HG02798 (cell line): ENCODE results near the gene ZNF511.
"Not testable (repeated sequence)": the region's sequence is repeated elsewhere in the genome, so short reads cannot be mapped to it uniquely, and the experiment has no call there.

Experiments used
- ATAC-seq: cut with Tn5 transposase; IDR thresholded peaks from one replicate; pipeline ENCODE4 v1.9.1; 2021; ENCODE audit warnings: mild to moderate bottlenecking; ENCODE audit not compliant: unreplicated experiment, poor library complexity

Gene ZNF511

DNA sequence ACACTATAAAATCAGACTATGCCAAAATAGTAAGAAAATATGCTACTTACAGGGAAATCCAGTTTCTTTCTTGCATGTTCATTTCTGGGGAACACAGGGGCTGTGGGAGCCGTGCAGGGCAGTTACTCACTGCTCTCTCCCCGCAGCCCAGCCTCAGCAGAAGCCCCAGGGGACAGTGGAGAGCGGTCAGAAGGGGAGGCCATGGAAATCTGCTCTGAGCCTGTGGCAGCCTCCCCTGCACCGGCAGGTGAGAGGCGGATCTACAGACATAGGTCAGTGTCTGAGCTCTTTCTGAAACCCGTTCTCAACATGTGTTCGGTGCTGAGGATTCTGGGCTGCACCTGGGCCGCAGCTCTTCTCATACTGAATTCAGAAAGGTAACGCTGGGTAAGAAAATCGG lies 2.9 kb downstream of the ZNF511 start:
- no peak for ATAC-seq

DNA sequence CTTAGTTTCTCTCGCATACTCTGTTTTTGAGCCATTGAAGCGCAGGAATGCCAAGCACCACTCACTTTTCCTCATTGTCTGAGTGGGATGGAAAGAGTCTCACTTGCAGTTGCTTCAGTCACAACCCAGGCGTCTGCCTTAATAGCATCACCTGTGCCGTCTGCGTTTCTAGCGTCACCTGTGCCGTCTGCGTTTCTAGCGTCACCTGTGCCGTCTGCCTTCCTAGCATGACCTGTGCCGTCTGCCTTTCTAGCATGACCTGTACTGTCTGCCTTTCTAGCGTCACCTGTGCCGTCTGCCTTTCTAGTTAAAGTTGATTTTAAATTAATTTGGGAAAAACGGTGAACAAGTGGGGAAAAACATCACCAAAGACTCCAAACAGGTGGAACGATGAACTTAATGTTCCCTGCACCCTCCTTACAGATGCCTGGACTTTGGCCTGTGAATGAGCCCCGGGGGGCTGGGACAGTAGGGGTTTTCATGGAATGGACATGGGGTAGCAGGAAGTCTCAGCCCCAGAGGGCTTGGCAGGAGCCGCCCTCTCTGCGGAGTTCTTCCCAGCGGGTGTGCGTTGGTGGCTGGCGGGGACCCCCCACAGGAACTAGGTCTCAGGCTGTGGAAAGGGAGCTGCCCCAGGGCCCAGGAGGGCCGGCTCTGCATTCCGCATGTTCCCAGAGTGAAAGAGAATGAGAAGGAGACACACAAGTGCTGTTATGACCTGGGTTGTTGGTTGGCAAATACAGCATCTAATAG lies 3.5 kb downstream of the ZNF511 start:
- no peak for ATAC-seq

DNA sequence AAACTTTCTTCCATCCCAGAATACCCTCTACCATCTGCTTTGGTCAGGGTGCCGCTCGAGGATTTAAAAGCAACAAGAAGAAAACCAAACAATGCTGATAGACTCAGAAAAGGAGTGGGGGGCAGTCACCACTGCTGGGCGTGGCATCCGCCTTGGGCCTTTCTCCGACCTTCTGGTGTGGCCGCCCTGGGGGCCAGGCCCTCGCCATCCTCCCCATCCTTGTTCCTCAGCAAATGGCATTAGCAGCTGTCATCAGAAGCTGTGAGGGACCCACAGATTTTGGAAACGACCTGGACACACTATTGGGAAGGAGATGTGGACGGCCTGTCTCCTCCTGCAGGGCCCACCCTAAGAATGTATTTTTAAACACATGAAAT lies 4.0 kb downstream of the ZNF511 start:
- no peak for ATAC-seq

DNA sequence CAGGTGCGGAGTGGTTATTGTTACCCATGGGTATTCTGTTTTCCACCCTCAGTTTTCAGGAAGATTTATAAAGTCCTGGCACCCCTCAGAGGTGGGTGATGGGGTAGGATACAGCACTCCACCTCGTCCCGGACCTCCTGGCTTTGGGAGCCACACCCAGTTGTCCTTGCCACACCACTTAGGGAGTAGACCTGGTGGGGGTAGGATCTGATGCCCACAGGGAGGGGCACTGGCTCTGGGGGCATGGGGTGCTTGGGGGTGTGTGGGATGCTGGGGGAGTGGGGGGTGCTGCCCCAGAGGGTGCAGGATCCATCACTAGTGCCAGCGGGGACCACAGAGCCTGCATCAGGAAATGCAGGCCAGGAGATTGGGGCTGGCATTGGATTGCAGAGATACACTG lies 4.5 kb downstream of the ZNF511 start:
- no peak for ATAC-seq

DNA sequence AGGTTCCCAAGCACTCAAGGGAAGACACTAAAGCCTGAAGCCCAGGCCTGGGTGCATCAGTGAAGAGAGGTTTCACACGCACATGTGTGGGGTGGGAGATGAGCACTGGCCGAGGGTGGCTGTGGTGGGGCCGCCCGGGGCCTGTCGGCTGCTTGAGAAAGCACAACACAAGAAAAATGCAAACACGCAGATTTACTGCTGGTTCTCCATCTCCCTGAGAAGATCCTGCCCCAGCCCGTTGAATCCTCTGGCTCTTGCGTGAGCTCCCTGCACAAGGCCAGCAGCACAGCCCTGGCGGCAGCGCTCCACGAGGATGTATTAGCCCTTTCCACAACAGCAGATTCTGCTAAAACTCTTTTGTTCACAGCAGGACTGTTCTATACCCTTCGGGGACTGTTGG lies 6.2 kb downstream of the ZNF511 start:
- no peak for ATAC-seq

DNA sequence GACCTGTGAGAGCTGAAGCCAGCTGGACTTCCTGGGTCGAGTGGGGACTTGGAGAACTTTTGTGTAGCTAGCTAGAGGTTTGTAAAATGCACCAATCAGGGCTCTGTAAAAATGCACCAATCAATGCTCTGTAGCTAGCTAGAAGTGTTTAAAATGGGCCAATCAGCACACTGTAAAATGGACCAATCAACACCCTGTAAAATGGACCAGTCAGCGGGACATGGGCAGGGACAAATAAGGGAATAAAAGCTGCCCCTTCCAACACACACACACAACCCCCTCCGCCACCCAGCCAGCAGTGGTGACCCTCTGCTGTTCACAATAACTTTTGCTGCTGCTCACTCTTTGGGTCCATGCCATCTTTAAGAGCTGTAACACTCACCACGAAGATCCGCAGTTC lies 7.1 kb downstream of the ZNF511 start:
- no peak for ATAC-seq

DNA sequence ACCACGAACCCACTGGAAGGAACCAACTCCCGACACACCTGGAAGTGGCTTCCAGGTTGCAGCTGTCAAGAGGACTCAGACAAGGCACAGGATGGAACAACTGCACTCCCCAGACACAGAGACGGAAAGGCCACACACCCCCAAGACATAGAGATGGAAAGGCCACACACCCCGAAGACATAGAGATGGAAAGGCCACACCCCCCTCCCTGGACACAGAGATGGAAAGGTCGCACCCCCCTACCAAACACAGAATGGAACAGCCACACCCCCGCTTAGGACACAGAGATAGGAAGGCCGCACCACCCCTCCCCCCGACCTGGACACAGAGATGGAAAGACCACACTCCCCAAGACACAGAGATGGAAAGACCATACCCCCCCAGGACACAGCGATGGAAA lies 7.6 kb downstream of the ZNF511 start:
- ATAC-seq, result no peak

DNA sequence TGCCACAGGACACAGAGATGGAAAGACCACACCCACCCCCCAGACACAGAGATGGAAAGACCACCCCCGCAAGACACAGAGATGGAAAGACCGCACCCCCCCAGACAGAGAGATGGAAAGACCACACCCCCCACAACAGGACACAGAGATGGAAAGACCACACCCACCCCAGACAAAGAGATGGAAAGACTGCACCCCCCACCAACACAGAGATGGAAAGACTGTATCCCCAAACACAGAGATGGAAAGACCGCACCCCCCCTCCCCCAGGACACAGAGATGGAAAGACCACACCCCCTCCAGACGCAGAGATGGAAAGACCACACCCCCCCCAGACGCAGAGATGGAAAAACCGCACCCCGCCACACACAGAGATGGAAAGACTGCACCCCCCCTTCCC lies 8.0 kb downstream of the ZNF511 start:
- no peak for ATAC-seq

DNA sequence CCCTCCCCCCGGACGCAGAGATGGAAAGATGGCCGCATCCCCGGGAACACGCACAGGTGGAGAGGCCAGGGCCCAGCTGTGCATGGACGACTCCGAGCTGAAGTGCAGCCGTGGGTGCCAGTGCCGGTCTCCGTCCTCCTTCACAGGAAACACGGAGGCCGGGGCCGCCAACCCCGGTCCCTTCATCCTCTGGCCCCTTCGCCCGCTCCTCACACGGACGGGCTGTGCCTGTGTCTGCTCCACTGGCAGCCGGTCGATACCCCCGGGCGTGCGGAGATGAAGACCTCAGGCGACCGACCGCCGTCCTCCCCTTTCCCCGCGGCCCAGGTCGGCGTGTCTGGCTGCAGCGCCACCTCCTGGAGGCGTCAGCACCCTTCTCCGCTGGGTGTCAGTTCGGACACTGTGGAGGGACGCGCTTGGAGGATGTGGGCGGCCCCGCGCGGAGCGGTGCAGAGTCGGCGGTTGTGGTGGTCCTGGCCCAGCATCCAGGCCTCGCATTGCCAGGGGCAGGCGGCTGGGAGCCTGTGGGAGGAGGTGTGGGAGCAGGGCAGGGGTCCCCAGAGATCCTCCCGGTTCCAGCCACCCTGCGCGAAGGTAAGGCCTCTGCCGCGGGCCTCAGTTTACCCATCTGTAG lies 9.9 kb downstream of the ZNF511 start:
- ATAC-seq, result peak; percentile 89

DNA sequence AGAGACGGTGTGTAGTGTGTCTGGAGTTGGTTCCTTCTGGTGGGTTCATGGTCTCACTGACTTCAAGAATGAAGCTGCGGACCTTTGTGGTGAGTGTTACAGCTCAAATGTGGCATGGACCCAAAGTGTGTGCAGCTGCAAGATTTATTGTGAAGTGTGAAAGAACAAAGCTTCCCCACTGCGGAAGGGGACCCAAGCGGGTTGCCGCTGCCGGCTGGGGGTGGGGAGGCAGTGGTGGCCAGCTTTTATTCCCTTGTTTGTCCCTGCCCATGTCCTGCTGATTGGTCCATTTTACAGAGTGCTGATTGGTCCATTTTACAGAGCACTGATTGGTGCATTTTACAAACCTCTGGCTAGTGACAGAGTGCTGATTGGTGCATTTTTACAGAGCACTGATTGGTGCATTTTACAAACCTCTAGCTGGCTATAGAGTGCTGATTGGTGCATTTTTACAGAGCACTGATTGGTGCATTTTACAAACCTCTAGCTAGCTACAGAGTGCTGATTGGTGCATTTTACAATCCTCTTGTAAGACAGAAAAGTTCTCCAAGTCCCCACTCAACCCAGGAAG lies 12.2 kb downstream of the ZNF511 start:
- ATAC-seq, result not testable (repeated sequence)

DNA sequence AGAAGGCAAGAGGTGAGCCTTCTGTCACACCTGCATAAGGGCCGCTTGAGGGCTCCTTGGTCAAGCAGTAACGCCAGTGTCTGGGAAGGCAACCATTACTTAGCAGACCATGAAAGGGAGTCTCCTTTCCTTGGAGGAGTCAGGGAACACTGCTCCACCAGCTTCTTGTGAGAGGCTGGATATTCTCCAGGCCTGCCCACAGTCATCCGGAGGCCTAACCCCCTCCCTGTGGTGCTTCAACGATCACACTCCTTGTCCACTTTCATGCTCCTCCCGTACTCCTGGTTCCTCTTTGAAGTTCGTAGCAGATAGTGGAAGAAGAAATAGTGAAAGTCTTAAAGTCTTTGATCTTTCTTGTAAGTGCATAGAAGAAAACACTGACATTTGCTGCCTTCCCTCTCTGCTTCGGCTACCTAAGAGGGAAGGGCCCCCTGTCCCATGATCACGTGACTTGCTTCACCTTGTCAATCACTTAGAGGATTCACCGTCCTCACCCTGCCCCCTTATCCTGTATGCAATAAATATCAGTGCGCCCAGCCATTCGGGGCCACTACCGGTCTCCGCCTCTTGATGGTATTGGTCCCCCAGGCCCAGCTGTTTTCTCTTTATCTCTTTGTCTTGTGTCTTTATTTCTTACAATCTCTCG lies 13.5 kb downstream of the ZNF511 start:
- ATAC-seq, result not testable (repeated sequence)

DNA sequence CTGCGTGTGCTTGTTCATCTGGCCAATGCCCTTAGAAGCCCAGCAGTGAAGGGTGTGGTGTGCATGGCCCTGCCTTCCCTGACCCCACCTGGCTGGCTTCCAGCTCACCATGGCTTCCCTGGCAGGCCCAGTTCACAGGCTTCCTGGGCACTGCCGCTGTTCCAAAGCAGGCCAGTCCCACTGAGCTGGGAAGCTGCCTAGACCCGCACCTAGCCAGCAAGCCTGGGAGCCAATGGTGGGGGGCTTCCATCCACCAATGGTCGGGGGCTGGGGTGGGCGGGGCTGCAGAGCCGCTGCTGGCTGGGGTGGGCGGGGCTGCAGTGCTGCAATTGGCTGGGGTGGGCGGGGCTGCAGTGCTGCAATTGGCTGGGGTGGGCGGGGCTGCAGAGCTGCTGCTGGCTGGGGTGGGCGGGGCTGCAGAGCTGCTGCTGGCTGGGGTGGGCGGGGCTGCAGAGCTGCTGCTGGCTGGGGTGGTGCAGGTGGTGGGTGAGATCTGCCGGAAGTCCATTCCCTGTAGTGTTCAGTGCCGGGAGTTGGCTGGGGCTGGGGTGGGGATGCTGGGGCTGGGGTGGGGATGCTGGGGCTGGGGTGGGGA lies 15.6 kb downstream of the ZNF511 start:
- no peak for ATAC-seq

DNA sequence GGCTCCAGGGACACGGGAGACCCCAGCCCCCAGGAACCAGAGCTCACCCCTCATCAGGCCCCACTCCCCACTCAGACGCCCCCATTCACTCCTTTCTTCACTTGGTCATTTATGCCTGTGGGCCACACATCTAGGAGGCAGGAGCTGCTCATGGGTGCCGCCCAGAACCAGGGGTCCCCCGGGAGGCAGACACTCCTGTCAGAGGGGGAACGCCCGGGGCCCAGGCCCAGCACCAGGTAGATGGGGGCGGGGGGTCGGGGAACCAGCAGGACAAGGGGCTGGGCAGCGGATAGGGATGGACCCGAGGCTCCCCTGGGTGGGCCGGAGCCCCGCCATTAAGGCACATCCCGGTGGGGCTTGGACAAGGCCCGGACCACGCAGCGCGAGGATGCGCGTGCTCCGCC lies 16.1 kb downstream of the ZNF511 start:
- ATAC-seq, result no peak

DNA sequence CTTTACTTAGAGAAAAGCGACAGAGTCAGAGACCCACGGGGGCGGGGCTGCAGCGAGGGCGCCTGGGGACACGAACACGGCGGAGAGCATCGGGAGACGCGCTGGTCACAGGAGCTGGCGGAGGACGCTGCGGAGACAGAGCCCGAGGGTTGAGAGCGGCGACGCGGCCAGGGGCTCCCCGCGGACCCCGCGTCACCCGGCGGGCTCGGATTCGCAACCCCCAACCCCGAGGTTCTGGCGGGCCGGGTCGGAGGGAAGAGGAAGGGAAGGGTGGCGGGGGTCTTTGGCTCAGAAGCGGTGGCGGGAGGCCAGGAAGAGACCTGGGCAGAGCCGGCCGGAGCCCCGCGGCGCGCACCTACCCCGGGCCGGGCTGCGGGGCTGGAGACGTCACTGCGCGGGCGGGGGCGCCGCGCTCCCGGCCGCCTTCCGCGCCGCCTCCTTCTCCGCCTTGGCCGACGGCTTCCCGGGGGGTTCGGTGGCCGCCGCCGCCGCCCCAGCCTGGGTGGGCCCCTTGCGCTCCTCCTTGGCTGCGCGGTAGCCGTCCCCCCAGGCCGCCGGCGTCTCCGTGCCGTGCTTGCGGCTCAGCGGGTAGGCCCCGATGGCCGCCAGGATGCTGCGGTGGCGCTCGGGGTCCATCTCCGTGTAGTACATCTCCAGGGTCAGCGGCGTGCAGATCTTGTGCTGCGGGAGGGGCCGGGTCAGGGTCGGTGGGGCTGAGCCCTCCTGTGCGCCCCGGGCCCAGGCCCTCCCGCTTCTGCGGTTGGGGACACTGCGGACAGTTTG lies 16.9 kb downstream of the ZNF511 start:
- no peak for ATAC-seq

DNA sequence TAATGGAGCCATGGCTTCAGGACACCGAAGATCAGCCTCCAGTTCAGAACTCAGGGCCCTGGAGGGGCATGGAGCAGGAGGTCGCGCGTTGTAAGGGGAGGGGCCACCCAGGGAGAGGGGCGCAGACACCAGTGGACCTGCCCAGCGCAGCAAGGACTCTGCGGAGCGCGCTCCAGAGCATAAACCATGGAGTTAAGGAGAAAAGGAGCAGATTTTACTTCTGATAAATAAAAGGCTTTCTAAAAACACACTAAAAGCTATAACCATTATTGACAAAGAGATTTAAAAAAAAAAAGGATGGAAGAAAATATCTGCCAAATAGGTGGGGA lies 17.5 kb downstream of the ZNF511 start:
- no peak for ATAC-seq

DNA sequence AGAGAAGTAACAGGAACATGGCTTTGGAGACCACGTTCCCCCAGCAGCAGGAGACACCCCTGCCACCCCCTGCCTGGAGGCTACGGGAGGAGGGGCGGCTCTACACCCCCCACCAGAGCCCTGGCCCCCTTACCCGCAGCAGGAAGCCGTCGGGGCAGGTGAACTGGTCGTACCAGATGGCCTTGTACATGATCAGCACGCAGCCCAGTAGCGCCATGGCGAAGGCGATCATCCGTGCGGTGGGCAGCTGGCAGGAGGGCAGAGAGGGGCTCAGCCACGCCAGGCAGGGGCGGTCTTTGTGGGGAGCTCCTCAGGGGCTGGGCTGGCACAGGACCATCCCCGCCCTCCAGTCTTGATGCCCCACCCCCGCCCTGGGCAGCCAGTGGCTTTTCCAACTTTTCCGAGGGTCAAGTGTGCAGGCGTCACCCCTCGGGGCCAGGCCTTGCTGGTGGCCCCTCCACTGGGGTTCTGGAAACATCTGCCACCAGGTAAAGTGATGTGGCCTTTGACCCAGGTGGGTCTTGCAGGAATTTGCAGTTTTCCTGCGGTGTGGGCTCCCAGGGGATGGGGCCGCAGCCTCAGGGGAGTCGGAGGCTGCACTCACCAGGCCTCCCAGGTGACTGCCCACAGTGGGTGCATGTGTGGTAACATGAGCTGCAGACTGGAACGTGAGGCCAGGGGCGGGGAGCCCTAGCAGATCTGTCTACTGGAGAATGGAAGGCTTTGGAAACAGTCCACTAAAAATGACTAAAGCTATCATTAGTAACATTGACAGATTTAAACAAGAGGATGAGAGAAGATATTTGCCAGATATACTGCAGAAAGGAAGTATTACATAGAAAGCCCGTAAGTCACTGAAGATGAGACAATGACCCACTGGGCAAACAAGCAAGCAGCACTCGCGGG lies 18.3 kb downstream of the ZNF511 start:
- no peak for ATAC-seq

DNA sequence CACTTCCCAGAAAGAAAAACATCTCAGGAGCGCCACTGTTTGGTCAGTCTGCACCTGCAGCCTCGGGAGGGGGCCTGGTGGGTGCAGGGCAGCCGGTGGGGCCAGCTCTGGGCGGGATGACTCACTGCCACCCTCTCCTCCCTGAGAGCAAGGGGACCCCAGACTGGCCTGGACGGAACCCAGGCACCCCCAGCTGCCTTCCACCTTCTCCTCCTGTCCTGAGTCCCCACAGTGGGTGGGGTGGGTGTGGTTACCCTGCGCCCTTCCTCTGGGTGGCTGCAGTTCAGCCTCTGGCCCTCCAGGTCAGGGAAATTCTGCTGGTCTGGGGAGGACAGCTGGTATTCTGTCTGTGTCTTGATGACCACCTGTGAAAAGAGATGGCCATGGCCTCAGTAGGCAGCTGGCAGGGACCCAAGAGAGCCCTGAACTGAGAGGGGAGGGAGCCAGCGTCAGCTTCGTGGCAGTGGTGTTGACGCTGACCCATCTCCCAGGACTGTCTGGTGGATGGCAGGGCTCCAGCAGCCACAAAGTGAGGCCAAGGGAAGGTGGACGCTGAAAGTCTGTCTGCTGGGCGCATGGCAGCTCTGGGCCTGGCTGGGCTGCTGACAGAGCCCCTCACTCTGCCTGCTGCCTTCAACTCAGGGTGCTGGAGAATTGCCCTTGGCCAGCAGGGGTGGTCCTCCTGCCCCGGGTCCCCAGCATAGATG lies 19.1 kb downstream of the ZNF511 start:
- no peak for ATAC-seq

DNA sequence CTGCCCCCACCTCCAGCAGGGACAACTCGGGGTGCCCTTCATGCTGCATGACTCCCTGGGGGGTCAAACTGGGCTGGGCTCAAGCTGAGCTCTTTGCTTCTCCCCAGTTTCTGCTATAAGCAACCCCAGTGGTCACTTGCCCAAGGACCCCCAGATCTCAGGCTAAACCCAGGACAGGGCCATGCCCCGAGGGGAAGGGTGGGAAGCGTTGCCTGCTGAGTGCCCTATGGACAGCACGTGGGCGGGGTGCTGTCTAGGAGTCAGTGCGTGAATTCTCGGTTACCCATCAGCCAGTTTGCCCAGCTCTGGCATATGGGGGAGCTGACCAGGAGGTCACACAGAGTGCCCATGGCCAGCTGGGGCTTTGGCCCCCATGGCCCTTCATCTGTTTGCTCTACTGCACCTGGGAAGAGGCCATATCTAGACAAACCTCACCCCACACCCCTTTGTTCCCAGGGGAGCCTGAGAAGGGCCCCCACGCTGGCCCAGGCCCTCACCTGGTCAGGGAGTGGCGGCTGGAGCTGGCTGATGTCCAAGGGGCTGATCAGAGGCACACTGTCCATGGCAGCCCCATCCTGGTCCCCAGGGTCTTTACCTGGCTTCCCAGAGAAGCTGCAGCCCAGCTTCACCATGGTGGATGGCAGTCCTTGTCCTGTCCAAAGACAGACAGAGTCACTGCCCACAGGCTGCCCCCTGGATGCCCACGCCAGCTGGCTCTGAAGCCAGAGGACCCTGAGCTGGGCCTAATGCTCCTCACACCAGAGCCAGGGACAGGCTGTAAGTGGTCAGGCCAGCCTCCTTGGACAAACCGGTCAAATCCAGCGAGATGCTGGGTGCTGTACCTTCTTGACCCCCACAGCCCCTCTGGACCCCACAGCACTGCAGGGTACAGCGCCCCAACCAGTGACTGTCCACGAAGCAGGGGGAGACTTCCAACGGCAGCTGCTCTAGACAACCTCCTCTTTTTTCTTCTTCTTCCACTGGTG lies 19.9 kb downstream of the ZNF511 start:
- no peak for ATAC-seq
